ENCODE results near the gene PRR9. TPM values are rescaled to one million over a fixed set of nuclear protein-coding genes. Genes with fewer than 3 reads are reported as not detected.
A peak's percentile ranks its signal among the peaks of the same experiment; 100 is the strongest.

PRR9 gene
- total RNA-seq, 1 experiment from 2014 or later: not detected

- in situ Hi-C loops (cut with HindIII; ENCODE audit: low pct_unique_long_range_greater_than_20kb, low sequenced_read_pairs) (no loop called here), intact Hi-C loops (cut with micrococcal nuclease; ENCODE audit: unreplicated experiment) (no loop called here)
- CTCF ChIA-PET: interaction anchor here (0.6 kb wide), 1 partner anchor 45 kb away, joined by 5 read pairs; no protein-coding TSS in a partner anchor
These were observed 16.1 kb downstream of the PRR9 start for GRCh38 chr1:153233448-153233847.

GRCh38 chr1:153238527-153238926, 21.1 kb downstream of the PRR9 start:
- Histone ChIP-seq H3K9me3 (ENCODE audit: control insufficient read depth, insufficient read depth, low read depth, low read length) (no peaks in the 10 kb centered on the region), H3K27ac (ENCODE audit: low read length) (no peak overlapping the region), H3K36me3 (ENCODE audit: control insufficient read depth, insufficient read depth, low read length) (no peaks in the 10 kb centered on the region; the same call in 1 of the 2 replicates), H3K4me1 (ENCODE audit: control insufficient read depth, insufficient read depth, low read length) (no peaks in the 10 kb centered on the region), H3K27me3 (ENCODE audit: control insufficient read depth, insufficient read depth, low read length) (peaks cover 6% of the 10 kb centered on the region; the same call in 1 of the 2 replicates), H3K4me3 (ENCODE audit: low read depth in 2 of 2, low read length in 2 of 2) (no peak overlapping the region)
- in situ Hi-C loops (cut with HindIII; ENCODE audit: low pct_unique_long_range_greater_than_20kb, low sequenced_read_pairs): no loop called here
- peak; percentile 70 for ATAC-seq
- CTCF ChIA-PET: interaction anchor here (1.0 kb wide), 1 partner anchor 115 kb away, joined by 3 read pairs; no protein-coding TSS in a partner anchor
- no peak for DNase-seq (ENCODE audit: low read depth, low spot score)
- POLR2A ChIA-PET: no interaction called here
- BruUV-seq (replicated peaks): no TSS peak
- no peak for TF ChIP-seq POLR2AphosphoS5 (IDR thresholded peaks at IDR 0.05; ENCODE audit: low read depth, low read length)
- peak; percentile 52 for TF ChIP-seq CTCF (IDR thresholded peaks at IDR 0.05)
- intact Hi-C loops (cut with micrococcal nuclease; ENCODE audit: unreplicated experiment): no loop called here

More at GRCh38 chr1:153233448-153233847, 16.1 kb downstream of the PRR9 start:
- Histone ChIP-seq H3K27ac (ENCODE audit: low read length) (no peak overlapping the region), H3K9me3 (ENCODE audit: control insufficient read depth, insufficient read depth, low read depth, low read length) (no peaks in the 10 kb centered on the region), H3K36me3 (ENCODE audit: control insufficient read depth, insufficient read depth, low read length) (no peaks in the 10 kb centered on the region; the same call in 1 of the 2 replicates), H3K4me3 (ENCODE audit: low read depth in 2 of 2, low read length in 2 of 2) (no peak overlapping the region), H3K4me1 (ENCODE audit: control insufficient read depth, insufficient read depth, low read length) (no peaks in the 10 kb centered on the region), H3K27me3 (ENCODE audit: control insufficient read depth, insufficient read depth, low read length) (peaks cover 3% of the 10 kb centered on the region; the same call in 1 of the 2 replicates)
- TF ChIP-seq SIN3A (IDR thresholded peaks at IDR 0.05; ENCODE audit: borderline replicate concordance, insufficient read depth, low read depth, low read length): no peak
- no peak for TF ChIP-seq POLR2AphosphoS5 (IDR thresholded peaks at IDR 0.05; ENCODE audit: low read depth, low read length)
- no peak for TF ChIP-seq REST (IDR thresholded peaks at IDR 0.05; ENCODE audit: insufficient read depth in 1 of 2, low read depth in 2 of 2, low read length in 1 of 2)
- TF ChIP-seq TCF7L2 (IDR thresholded peaks at IDR 0.05; ENCODE audit: low read depth, low read length): no peak
- TF ChIP-seq CTCF (IDR thresholded peaks at IDR 0.05): no peak
- ATAC-seq: no peak
- BruUV-seq (replicated peaks): no TSS peak
- no peak for DNase-seq (ENCODE audit: low read depth, low spot score)
- POLR2A ChIA-PET: interaction anchor here (0.6 kb wide), 1 partner anchor 1253 kb away, joined by 3 read pairs; no protein-coding TSS in a partner anchor
